PFSK-1 (cell line): ENCODE results near the gene MAGEB10.

Source experiments
- FOXP2 ChIP-seq: optimal IDR thresholded peaks from 2 replicates; pipeline ENCODE3; 2011; ENCODE audit warnings: borderline replicate concordance, control low read depth, inconsistent platforms; ENCODE audit not compliant: insufficient read depth; ENCODE audit errors: extremely low read length, extremely low read depth
- POLR2AphosphoS5 ChIP-seq: IDR thresholded peaks from 2 replicates; pipeline ENCODE4 v1.6.1; 2012; ENCODE audit warnings: low read depth, mild to moderate bottlenecking, control low read depth, low read length, moderate library complexity
- REST ChIP-seq, 2 experiments: IDR thresholded peaks; 2 replicates each; pipeline versions ENCODE4 v1.6.1 to v1.8.0; 2011 to 2012; ENCODE audit warnings: low read depth in 2 of 2, low read length in 2 of 2, control low read depth in 1 of 2, inconsistent platforms in 1 of 2, mild to moderate bottlenecking in 1 of 2, moderate library complexity in 1 of 2; ENCODE audit not compliant: insufficient read depth in 1 of 2
- SIN3A ChIP-seq: IDR thresholded peaks from 2 replicates; pipeline ENCODE4 v1.6.1; 2012; ENCODE audit warnings: mild to moderate bottlenecking, low read length, moderate library complexity, borderline replicate concordance; ENCODE audit not compliant: insufficient read depth

DNA sequence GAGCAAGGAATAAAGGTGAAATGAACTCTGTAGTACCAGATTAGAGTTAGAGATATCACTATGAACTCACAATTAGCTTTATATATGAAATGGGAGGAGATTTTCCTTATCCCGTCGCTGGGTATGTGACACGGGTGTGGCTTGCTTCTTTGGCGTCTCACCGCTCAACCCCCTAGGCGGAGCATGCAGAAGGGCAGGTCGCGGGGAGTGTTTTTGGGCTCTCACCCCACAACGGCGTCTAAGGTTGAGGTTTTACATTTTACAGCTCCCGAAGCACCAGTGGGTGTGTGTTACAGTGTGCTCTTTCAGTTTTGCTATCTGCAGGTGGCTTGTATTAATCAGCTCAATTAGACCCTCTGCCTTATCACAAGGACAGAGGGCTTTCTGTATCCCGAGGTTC is 42.1 kb upstream of the MAGEB10 start:
- TF ChIP-seq POLR2AphosphoS5 (no peak), SIN3A (no peak), REST (IDR thresholded peaks at IDR 0.05; ENCODE audit: insufficient read depth in 1 of 2, low read depth in 2 of 2, low read length in 2 of 2) (no peak), FOXP2 (no peak)
